GM18951 (cell line): ENCODE data around the gene SNX1.

ENCODE experiments used
- POLR2A ChIP-seq: IDR thresholded peaks from 4 replicates; pipeline ENCODE4 v1.6.1; 2011; ENCODE audit warnings: mild to moderate bottlenecking; ENCODE audit not compliant: insufficient read length, insufficient read depth; ENCODE audit errors: extremely low read depth
- in situ Hi-C: fragments of 300-500 bp; cut with MboI; formaldehyde crosslinking; loops from one replicate; pipeline ENCODE4 v1.12.0; 2022; ENCODE audit warnings: low sequenced_read_pairs, mixed read lengths, inconsistent platforms; ENCODE audit not compliant: unreplicated experiment

The SNX1 gene

GRCh38 chr15:64066451-64066850, 29.3 kb upstream of the SNX1 start:
- in situ Hi-C loops = loop anchor here (10.0 to 25.0 kb wide), 4 partner anchors 329 to 779 kb away; partner anchors contain the start of gene APH1B
- TF ChIP-seq POLR2A = no peak

GRCh38 chr15:64067564-64068030, 28.2 kb upstream of the SNX1 start:
- in situ Hi-C loops = loop anchor here (10.0 to 25.0 kb wide), 4 partner anchors 330 to 780 kb away; partner anchors contain the start of gene APH1B
- TF ChIP-seq POLR2A = no peak

- in situ Hi-C loops = loop anchor here (10.0 to 25.0 kb wide), 4 partner anchors 331 to 781 kb away; partner anchors contain the start of gene APH1B
- no peak for TF ChIP-seq POLR2A
Observed at GRCh38 chr15:64068133-64068532, 27.6 kb upstream of the SNX1 start.

- in situ Hi-C loops = loop anchor here (25.0 kb wide), 3 partner anchors 333 to 783 kb away; partner anchors contain the start of gene APH1B
- no peak for TF ChIP-seq POLR2A
Observed at GRCh38 chr15:64070106-64070505, 25.7 kb upstream of the SNX1 start.

GRCh38 chr15:64070965-64071851, 24.6 kb upstream of the SNX1 start:
- no peak for TF ChIP-seq POLR2A
- in situ Hi-C loops = loop anchor here (25.0 kb wide), 3 partner anchors 334 to 784 kb away; partner anchors contain the start of gene APH1B

GRCh38 chr15:64071931-64072765, 23.6 kb upstream of the SNX1 start:
- TF ChIP-seq POLR2A = no peak
- in situ Hi-C loops = loop anchor here (25.0 kb wide), 3 partner anchors 335 to 785 kb away; partner anchors contain the start of gene APH1B

- no peak for TF ChIP-seq POLR2A
- in situ Hi-C loops = loop anchor here (25.0 kb wide), 3 partner anchors 336 to 786 kb away; partner anchors contain the start of gene APH1B
Observed at GRCh38 chr15:64072812-64073211, 23.0 kb upstream of the SNX1 start.

- in situ Hi-C loops = loop anchor here (25.0 kb wide), 3 partner anchors 336 to 786 kb away; partner anchors contain the start of gene APH1B
Observed at GRCh38 chr15:64073496-64073895, 22.3 kb upstream of the SNX1 start.

- no peak for TF ChIP-seq POLR2A
- in situ Hi-C loops = no loop called here
Observed at GRCh38 chr15:64082757-64083156, 13.0 kb upstream of the SNX1 start.

- in situ Hi-C loops = no loop called here
- TF ChIP-seq POLR2A = no peak
Observed at GRCh38 chr15:64089543-64090280, 6.1 kb upstream of the SNX1 start.

GRCh38 chr15:64090527-64090926, 5.3 kb upstream of the SNX1 start:
- in situ Hi-C loops = no loop called here
- TF ChIP-seq POLR2A = no peak

- TF ChIP-seq POLR2A = no peak
- in situ Hi-C loops = no loop called here
Observed at GRCh38 chr15:64092075-64092820, 3.5 kb upstream of the SNX1 start.
